IPS-NIHi7 (cell line): ENCODE measurements around the gene TSEN2.
"Not testable (repeated sequence)": the region's sequence is repeated elsewhere in the genome, so short reads cannot be mapped to it uniquely, and the experiment has no call there.

ENCODE experiments used
- DNase-seq: peaks from one replicate; pipeline ENCODE4 v3.0.0; 2012; ENCODE audit warnings: mixed read lengths; ENCODE audit errors: extremely low spot score

TSEN2 gene

DNA sequence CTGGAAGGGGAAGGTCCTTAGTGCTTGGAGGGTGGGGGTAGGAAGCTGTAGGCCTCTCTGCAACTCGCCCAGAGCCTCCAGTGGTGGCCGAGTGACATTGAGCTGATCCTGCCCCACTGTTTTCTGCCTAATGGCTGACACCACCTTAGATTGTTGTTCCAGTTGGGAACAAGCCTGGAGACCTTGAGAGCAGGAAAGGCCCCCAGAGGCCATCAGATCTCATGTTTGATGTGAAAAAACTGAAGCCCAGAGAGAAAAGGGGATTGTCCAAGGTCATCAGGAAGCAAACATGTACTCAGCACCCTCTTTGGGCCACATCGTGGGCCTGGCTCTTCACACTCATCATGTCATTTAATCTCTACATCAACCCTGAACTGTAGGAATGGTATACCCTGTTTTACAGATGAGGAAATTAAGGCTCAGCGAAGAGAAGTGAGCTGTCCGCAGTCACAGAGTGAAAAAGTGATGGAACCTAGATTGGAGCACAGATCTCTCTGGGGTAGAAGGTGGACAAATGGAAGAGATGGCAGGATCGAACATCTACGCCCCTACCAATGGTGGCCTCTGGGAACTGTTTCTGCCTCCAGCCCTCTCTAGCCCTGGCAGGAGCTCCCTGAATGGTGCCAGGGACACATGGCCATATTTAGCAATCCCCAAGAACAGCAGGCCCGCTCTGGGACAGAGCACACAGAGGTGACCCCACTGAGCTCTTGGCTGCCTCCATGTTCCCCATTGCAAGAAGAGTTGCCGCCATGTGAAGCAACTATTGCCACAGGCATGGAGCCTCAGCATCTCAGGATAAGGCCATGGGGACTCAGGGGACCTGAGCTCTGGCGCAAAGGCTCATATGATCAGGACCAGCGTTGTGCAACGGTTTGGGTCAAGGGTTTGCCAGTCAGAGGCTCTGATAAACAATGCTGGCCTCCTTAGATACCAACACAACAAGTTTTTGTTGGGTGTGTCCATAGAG, 31.6 kb upstream of the TSEN2 start:
- no peak for DNase-seq

DNA sequence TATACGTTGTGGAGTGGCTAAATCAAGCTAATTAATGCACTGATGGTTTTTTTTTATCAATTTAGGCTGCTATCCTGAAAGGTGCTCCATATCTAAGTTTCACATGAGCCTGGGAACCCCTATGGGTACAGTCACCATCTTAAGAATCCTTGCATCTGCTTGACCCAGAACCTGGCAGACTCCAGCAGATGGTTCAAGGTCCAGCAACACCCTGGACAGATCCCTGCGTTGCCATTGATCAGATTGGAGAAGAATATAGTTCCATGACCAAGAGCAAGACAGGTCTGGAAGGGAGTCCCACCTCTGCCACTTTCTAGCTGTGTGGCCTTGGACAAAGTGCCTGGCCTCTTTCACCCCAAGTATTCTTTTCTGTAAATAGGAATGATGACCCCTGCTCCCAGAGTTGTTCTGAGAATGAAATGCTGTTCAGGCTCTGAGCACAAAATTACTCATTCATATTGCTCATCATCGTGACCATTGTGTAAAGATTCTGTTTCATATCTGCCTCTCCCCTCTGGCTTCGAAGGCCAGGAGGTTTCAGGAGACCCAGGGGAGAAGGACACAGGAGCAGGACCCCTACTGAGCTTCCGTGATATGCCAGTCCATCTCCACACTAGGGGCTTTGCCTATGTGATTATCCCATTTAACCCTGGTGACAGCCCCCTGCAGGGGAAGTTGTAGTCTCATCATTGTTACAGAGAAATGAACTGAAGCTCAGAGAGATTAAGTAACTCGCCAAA, 30.0 kb upstream of the TSEN2 start:
- DNase-seq: no peak

DNA sequence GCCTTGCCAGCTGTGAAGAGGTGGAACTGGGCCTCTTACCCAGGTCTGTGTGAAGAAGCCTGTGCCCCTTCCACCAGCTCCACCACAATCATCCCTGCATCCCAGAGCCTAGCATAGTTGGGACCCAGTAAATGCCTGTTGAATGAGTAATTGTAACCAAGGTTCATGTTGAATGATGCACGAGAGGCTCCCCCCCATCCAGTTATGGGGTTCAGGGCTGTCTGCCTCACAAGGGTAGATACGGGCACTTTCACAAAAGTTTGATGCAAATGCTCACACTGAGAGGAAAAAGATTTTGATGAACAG, 29.5 kb upstream of the TSEN2 start:
- no peak for DNase-seq

DNA sequence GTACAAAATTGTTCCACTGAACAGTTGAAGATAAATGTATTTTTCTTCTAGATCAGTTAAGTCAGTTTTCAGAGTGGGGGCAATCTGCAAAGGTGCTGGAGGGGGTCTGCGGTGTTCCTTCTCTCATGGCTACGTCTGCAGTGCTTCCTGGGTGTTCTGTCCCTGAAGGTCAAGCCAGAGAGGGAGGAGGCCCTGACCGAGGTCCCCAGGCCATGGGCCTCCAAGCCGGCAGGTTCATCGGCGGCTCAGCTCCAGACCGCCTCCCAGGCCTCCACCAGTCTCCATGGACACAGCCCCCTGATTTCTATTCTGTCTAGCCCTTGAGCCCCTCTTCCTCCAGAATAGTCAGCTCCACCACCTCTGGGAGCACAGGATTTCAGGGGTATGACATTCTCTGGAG, 28.5 kb upstream of the TSEN2 start:
- DNase-seq: no peak

DNA sequence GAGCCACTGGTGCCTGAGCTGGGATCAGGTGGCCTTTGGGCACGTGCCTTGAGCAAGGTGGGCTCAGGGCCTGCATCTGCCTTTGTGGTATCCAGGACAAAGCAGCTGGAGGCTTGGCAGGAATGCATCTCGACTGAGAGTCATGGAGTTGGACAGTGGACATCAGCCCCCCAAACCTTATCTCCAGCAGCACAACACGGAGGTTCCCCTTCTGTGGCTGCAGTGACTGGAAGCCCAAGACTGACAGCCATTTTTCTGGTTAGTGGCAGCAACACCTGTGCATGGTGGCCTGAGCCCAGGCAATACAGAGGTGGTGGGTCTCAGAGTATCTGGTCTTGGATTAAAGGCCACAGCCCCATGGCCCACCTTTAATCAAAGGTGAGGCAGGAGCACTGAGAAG, 27.8 kb upstream of the TSEN2 start:
- DNase-seq: no peak

DNA sequence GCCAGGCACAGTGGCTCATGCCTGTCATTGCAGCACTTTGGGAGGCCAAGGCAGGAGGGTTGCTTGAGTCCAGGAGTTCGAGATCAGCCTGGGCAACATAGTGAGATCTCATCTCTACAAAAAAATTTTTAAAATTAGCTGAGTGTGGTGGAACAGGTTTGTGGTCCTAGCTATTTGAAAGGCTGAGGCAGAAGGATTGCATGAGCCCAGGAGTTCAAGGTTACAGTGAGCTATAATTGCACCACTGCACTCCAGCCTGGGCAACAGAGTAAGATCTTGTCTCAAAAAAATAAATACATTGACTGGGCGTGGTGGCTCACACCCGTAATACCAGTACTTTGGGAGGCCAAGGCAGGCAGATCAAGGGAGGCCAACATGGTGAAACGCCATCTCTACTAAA, 26.9 kb upstream of the TSEN2 start:
- not testable (repeated sequence) for DNase-seq

DNA sequence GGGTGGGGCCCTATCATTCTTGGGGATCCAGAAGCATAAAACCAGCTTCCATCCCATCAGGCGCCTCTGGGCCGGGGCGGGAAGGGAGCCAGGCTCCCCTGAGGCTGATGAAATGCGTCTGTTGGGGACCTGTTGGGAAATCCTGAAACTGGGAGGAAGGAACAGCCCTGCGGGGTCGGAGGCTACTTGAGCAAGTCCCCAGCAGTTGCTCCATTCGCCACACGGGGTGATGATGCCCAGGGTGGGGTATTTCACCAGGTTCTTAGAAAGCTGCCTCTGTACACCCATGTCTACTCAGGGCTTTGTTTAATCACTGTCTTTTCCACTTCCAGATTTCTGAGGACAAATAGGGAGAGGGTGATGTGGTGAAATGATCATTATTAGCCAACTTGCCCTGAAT, 25.4 kb upstream of the TSEN2 start:
- no peak for DNase-seq

DNA sequence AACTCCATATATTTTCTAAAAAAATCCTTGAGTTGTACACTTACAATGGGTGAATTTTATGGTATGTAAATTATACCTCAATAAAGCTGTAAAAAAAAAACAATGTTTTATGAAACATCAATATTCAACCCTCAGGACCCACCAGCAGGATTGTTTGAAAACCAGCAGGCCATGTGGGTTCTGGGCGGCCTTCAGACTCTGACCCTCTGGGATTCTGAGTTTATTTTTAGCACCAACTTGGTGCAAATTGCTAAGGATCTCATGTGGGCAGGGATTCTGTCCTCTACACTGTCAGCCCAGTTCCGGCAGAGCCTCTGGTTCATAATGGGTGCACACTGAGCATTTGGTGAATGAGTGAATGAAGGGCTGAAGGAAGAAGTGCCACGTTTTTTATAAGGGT, 24.2 kb upstream of the TSEN2 start:
- no peak for DNase-seq

DNA sequence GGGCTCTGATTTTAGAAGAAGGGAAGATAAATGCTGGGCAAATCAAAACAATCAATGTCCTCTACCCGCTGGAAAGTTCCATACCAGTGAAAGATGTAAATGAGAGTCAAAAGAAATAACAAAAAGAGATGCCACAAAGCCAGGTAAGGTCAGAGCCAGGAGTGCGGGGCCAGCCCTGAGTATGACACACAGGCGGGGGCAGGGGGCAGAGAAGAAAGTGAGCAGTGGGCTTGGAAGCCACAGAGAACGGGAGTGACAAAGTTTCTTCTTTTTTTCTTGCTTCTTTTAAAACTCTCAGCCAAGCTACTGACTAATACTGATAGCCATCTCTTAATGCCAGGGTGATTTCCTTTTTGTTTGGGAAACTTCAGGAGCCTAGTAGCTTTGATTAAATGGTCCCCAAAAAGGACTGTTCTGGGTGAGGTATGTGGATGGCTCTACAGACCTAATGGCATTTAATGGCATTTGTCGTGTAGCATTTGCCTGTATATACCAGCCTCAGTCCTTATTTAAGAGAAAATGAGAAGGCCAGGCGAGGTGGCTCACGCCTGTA, 23.1 kb upstream of the TSEN2 start:
- DNase-seq: no peak

DNA sequence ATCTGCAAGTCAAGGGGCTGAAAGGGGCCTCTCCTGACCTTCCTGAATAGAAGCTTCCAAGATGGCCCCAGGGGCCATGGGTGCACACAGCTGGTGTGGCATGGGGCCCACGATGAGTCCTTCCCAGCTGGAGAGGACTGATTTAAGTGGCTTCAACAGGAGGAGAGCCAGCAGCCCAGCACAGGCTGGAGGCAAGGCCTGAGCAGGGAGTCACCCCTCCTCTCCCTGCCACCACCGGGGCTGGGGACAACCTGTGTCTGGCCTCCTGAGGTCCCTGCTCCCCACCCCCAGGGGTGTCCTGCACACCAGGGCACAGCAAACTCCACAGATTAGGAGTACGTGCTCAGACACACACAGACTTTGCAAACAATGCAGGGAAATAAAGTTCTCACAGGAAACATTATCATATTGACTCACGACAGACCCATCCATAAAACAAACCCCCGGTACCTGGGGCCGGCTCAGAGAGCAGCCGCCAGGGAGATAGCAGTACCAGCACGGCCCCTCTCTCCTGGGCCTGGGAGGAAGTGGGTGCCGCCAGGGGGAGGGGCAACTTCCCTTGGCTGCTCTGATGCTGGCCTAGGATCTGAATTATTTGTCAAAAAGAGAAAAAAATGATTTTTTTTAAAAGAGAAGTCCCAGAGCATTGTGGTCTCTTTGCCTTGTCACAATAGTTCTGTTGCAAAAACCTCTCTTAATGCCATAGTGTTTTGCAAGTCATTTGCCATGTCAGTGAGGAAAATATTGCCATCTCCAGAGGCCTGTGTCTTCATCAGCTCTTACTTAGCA, 21.9 kb upstream of the TSEN2 start:
- no peak for DNase-seq

DNA sequence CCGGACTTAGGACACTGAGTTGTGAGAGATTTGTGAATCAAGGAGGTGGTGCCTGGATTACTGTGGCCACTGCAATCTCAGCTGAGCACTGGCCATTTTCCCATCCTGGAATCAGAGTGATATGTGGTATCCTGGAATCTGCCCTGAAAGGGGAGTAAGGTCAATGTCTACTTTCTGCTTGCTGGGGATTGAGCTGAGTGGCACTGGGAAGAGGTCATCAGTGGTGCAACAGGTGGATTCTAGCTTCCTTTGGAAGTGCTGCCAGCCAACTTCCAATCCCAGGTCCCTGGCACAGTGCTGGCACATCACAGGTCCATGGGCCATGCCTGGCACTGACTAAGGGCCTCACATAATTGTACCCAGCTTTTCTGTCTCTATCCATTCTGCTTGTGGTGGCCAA, 20.6 kb upstream of the TSEN2 start:
- DNase-seq: no peak

DNA sequence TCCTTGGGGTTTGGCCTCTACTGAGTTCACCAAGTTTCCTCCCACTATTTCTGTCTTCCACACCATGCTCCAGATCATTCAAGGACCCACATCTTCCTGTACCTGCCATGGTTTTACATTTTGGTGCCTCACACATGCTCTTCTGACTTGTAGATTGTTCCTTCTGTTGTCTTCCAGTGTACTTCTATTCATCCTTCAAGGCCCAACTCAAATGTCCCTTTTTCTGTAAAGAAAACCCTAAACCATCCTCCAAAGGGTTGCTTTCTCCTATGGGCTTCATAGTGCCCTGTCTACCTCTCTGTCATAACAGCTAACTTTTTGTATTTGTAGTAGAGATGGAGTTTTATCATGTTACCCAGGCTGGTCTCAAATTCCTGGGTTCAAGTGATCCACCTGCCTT, 20.1 kb upstream of the TSEN2 start:
- no peak for DNase-seq

DNA sequence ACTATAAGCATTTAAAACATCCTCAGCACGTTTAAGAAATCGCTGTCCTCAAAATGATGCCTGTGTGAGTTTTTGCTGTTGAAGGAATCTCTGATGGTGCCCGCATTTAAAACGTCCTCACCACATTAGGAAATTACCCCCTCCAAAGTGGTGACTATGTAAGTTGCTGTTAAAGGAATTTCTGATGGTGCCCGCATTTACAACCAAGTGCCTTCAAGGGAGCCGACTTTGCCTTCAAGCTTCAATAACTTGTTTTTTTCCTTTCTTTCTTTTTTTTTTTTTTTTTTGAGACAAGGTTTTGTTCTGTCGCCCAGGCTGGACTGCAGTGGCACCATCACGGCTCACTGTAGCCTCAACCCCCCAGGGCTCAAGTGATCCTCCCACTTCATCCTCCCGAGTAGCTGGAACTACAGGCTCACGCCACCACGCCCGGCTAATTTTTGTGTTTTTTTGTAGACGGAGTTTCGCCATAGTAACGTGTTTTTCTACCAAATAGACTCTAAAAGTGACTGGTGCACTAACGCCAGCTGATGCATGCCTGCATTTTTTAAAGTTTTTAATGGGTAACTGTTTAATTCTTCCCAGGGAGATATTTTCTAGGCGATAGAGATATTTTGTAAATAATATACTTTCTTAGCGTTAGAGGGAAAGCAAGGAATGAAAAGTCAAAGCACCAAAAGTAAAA, 19.0 kb upstream of the TSEN2 start:
- DNase-seq: no peak

DNA sequence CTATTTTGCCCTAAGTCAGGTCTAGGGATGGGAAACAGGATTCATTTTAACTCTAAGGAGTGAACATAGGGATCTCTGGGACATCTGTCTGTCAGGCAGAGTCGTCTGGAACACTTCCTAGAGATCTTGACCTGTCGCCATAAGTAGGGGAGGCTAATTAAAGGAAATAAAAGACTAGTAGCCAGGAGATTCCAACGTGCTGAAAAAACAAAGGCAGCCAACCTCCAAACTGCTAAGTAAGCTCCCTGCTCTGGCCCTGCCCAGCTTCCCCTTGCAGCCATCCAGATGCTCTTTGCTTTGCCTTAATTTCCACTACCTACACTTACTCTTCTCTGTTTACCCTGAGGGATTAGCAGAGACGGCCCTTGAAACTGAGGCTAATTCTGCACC, 18.4 kb upstream of the TSEN2 start:
- DNase-seq: no peak

DNA sequence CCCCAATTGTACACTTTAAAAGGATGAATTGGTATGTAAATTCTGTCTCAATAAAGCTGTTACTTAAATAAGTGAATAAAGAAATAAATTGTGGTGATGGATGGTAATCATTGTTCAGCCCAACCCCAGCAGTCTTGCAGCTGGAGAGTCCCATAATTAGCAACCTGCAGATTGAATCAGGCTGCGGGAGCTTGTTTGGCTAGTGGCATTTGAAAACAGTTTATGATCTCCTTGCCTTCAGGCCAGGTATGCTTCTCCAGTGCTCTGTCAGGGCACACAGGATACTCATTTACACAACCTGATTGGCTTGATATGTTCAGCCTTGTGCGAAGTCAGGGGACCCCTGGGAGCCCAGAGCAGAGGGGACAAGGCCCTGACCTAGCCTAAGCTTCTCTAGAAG, 16.5 kb upstream of the TSEN2 start:
- DNase-seq: no peak

DNA sequence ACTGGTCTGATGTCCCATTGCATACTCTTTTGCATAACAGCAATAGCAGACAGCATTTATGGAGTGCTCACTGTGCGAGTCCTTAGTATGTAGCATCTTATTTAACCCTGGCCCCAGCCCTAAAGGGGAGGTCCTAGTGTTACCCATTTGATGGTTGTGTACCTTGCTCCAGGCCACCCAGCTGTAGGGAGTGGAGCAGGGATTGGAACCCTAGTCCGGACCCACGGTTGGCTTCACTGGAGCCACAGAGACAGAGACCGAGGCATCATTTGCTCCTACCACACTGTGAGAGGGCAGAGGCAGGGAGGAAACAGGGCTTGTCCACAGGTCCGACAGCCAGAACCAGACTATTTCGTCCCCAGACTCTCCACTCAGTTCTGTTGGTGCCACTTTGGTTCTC, 16.0 kb upstream of the TSEN2 start:
- DNase-seq: no peak

DNA sequence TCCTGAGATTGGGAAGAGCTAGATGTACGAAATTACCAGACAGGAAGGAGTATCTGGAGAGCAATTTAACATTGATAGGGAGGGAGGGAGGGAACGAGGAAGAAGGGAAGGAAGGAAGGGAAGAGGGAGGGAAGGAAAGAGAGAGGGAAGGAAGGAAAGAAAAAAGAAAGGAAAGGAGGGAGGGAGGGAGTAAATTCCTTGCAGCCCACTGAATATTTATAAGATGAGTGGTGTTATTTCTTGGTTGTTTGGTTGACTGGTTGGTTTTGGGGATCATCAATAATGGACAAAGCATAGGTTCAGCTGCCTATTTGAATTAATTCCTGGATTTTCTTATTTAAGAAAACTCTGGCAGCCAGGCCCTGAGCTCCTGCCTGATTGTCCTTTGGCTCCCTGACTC, 15.5 kb upstream of the TSEN2 start:
- no peak for DNase-seq

DNA sequence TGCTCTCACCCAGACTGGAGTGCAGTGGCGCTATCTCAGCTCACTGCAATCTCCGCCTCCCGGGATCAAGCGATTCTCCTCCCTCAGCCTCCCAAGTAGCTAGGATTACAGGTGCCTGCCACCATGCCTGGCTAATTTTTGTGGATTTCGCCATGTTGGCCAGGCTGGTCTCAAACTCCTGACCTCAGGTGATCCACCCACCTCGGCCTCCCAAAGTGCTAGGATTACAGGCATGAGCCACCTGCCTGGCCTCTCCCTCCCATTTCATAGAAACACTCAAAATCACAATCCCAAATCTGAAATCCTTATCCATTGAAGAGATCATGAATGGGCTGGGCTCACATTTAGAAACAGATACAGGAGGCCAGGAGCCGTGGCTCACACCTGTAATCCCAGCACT, 15.1 kb upstream of the TSEN2 start:
- not testable (repeated sequence) for DNase-seq

DNA sequence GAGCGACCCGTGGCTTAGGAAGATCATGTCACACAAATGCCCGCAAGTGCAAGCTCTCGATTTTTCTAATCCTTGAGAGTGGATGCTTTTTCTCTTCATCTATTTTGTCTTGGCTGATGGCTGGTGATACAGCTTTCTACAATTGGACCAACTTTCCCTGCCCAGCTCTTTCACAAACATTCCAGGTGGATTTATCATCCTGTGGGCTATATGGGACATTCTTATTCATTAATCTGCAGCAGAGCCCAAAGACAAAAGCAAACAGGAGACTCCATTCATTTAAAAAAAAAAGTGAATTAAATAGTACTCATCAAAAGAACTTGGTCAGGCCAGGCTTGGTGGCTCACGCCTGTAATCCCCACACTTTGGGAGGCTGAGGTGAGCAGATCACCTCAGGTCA, 14.2 kb upstream of the TSEN2 start:
- no peak for DNase-seq

DNA sequence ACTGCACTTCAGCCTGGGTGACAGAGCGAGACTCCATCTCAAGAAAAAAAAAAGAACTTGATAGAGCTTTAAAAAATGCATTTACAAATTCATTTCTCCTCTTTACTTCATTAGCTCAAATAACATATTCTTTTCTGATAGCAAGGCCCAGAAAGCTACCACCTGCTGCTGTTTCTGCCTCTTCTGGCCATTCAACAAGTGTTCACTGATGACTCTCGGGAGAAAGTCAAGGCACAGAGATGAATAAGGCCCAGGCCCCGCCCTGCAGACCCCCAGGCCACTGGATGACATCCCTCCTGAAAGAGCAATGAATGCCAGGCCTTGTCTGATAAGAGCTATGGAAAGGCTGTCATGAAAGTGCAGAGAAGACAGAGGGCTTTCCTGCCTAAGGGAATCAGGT, 13.6 kb upstream of the TSEN2 start:
- DNase-seq: no peak

DNA sequence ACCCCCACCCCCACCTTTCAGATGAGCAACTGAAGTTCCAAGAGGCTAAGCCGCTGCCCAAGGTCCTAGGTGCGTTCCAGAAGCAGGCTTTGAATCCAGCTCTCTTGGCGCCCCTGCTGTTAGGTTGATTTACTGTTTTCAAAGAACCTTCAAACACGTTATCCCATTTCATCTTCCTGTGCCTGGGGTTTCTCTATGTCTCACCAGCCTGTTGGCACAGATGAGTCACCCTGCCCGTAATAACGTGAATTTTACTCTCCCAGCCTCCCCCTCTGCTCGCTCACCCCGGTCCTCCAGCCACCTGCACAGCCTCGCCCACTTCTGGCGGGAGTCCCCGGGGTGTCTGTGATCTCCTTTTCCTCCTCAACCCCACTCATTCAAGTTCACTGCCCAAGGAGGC, 13.0 kb upstream of the TSEN2 start:
- DNase-seq: peak; percentile 29
